T-helper 2 cell treated with Interferon-gamma antibody and Interleukin-4, amounts not matched to agents 5 μg/mL and 100 μg/mL, for 36 hours (primary cell): ENCODE data around the gene PAPOLG.

Experiments
- DNase-seq: peaks from one replicate; pipeline ENCODE4 v3.0.0; 2021; ENCODE audit warnings: low spot score
- H3K27ac Mint-ChIP-seq: one replicate; pipeline ENCODE4 v1.8.0; 2021; ENCODE audit warnings: mild to moderate bottlenecking, mixed read lengths
- H3K27me3 Mint-ChIP-seq: one replicate; pipeline ENCODE4 v1.8.0; 2021; ENCODE audit warnings: low read depth, mixed read lengths
- H3K36me3 Mint-ChIP-seq: one replicate; pipeline ENCODE4 v1.8.0; 2021; ENCODE audit warnings: low read depth, mixed read lengths
- H3K4me1 Mint-ChIP-seq: one replicate; pipeline ENCODE4 v1.8.0; 2021; ENCODE audit warnings: low read depth, mixed read lengths
- H3K4me3 Mint-ChIP-seq: one replicate; pipeline ENCODE4 v1.8.0; 2022; ENCODE audit warnings: mild to moderate bottlenecking, moderate library complexity, mixed read lengths
- H3K9me3 Mint-ChIP-seq: one replicate; pipeline ENCODE4 v1.8.0; 2021; ENCODE audit warnings: mixed read lengths

PAPOLG gene

GRCh38 chr2:60756097-60757087 lies at the start of gene PAPOLG:
TSS of gene PAPOLG (plus strand) at chr2:60756268. CDS start at chr2:60756479, 211 bp downstream.
- Mint-ChIP-seq H3K27me3 (no peaks in the 10 kb centered on the region), H3K36me3 (peaks cover 23% of the 10 kb centered on the region), H3K4me3 (peak within 1 kb of the TSS; percentile 98), H3K9me3 (no peaks in the 10 kb centered on the region), H3K4me1 (peaks cover 17% of the 10 kb centered on the region), H3K27ac (peak within 1 kb of the TSS; percentile 99)
- DNase-seq: peak; percentile 95

- no peaks in the 10 kb centered on the region for H3K9me3 Mint-ChIP-seq
- H3K27ac Mint-ChIP-seq: no peak overlapping the region
- H3K4me3 Mint-ChIP-seq: no peak overlapping the region
- DNase-seq: no peak
- H3K36me3 Mint-ChIP-seq: no peaks in the 10 kb centered on the region
- H3K4me1 Mint-ChIP-seq: no peaks in the 10 kb centered on the region
- peaks cover 8% of the 10 kb centered on the region for H3K27me3 Mint-ChIP-seq
These were observed 48.2 kb upstream of the PAPOLG start for GRCh38 chr2:60707750-60708371.

- H3K9me3 Mint-ChIP-seq: no peaks in the 10 kb centered on the region
- no peak overlapping the region for H3K4me3 Mint-ChIP-seq
- peaks cover 5% of the 10 kb centered on the region for H3K27me3 Mint-ChIP-seq
- no peaks in the 10 kb centered on the region for H3K36me3 Mint-ChIP-seq
- DNase-seq: no peak
- H3K4me1 Mint-ChIP-seq: no peaks in the 10 kb centered on the region
- no peak overlapping the region for H3K27ac Mint-ChIP-seq
These were observed 47.3 kb upstream of the PAPOLG start for GRCh38 chr2:60708630-60709320.

- Mint-ChIP-seq H3K27me3 (peaks cover 4% of the 10 kb centered on the region), H3K9me3 (no peaks in the 10 kb centered on the region), H3K27ac (no peak overlapping the region), H3K4me3 (no peak overlapping the region), H3K36me3 (no peaks in the 10 kb centered on the region), H3K4me1 (no peaks in the 10 kb centered on the region)
- DNase-seq: no peak
These were observed 45.4 kb upstream of the PAPOLG start for GRCh38 chr2:60710707-60711106.

GRCh38 chr2:60715561-60715960 lies 40.5 kb upstream of the PAPOLG start:
- Mint-ChIP-seq H3K27me3 (no peaks in the 10 kb centered on the region), H3K9me3 (no peaks in the 10 kb centered on the region), H3K36me3 (no peaks in the 10 kb centered on the region), H3K4me1 (no peaks in the 10 kb centered on the region), H3K4me3 (no peak overlapping the region), H3K27ac (no peak overlapping the region)
- no peak for DNase-seq

GRCh38 chr2:60717691-60718090 lies 38.4 kb upstream of the PAPOLG start:
- Mint-ChIP-seq H3K4me1 (no peaks in the 10 kb centered on the region), H3K27ac (no peak overlapping the region), H3K27me3 (no peaks in the 10 kb centered on the region), H3K4me3 (no peak overlapping the region), H3K9me3 (no peaks in the 10 kb centered on the region), H3K36me3 (no peaks in the 10 kb centered on the region)
- no peak for DNase-seq

- Mint-ChIP-seq H3K9me3 (no peaks in the 10 kb centered on the region), H3K27me3 (peaks cover 3% of the 10 kb centered on the region), H3K4me1 (no peaks in the 10 kb centered on the region), H3K27ac (no peak overlapping the region), H3K36me3 (no peaks in the 10 kb centered on the region), H3K4me3 (no peak overlapping the region)
- no peak for DNase-seq
These were observed 36.7 kb upstream of the PAPOLG start for GRCh38 chr2:60719331-60719730.

GRCh38 chr2:60725466-60725865 lies 30.6 kb upstream of the PAPOLG start:
- no peaks in the 10 kb centered on the region for H3K4me1 Mint-ChIP-seq
- H3K9me3 Mint-ChIP-seq: no peaks in the 10 kb centered on the region
- no peak overlapping the region for H3K4me3 Mint-ChIP-seq
- peaks cover 6% of the 10 kb centered on the region for H3K27me3 Mint-ChIP-seq
- no peaks in the 10 kb centered on the region for H3K36me3 Mint-ChIP-seq
- no peak for DNase-seq
- H3K27ac Mint-ChIP-seq: no peak overlapping the region

- Mint-ChIP-seq H3K27ac (no peak overlapping the region), H3K4me1 (no peaks in the 10 kb centered on the region), H3K9me3 (no peaks in the 10 kb centered on the region), H3K27me3 (peaks cover 4% of the 10 kb centered on the region), H3K4me3 (no peak overlapping the region), H3K36me3 (no peaks in the 10 kb centered on the region)
- no peak for DNase-seq
These were observed 27.2 kb upstream of the PAPOLG start for GRCh38 chr2:60728855-60729254.

GRCh38 chr2:60735496-60736250 lies 20.4 kb upstream of the PAPOLG start:
- peaks cover 4% of the 10 kb centered on the region for H3K4me1 Mint-ChIP-seq

GRCh38 chr2:60738679-60739078 lies 17.4 kb upstream of the PAPOLG start:
- H3K4me1 Mint-ChIP-seq: peaks cover 4% of the 10 kb centered on the region
- H3K27ac Mint-ChIP-seq: no peak overlapping the region
- no peak overlapping the region for H3K4me3 Mint-ChIP-seq
- no peak for DNase-seq
- no peaks in the 10 kb centered on the region for H3K36me3 Mint-ChIP-seq
- H3K9me3 Mint-ChIP-seq: no peaks in the 10 kb centered on the region
- H3K27me3 Mint-ChIP-seq: peaks cover 41% of the 10 kb centered on the region

More at GRCh38 chr2:60735496-60736250, 20.4 kb upstream of the PAPOLG start:
- DNase-seq: no peak
- Mint-ChIP-seq H3K36me3 (no peaks in the 10 kb centered on the region), H3K27me3 (peaks cover 41% of the 10 kb centered on the region), H3K27ac (no peak overlapping the region), H3K9me3 (no peaks in the 10 kb centered on the region), H3K4me3 (peak overlapping the region; percentile 87)

GRCh38 chr2:60739156-60739555 lies 16.9 kb upstream of the PAPOLG start:
- H3K27ac Mint-ChIP-seq: no peak overlapping the region
- H3K27me3 Mint-ChIP-seq: peaks cover 41% of the 10 kb centered on the region
- no peak overlapping the region for H3K4me3 Mint-ChIP-seq
- peaks cover 4% of the 10 kb centered on the region for H3K4me1 Mint-ChIP-seq
- DNase-seq: no peak
- H3K9me3 Mint-ChIP-seq: no peaks in the 10 kb centered on the region
- H3K36me3 Mint-ChIP-seq: no peaks in the 10 kb centered on the region

GRCh38 chr2:60741576-60741975 lies 14.5 kb upstream of the PAPOLG start:
- H3K4me3 Mint-ChIP-seq: no peak overlapping the region
- no peak overlapping the region for H3K27ac Mint-ChIP-seq
- H3K4me1 Mint-ChIP-seq: peaks cover 7% of the 10 kb centered on the region
- no peaks in the 10 kb centered on the region for H3K36me3 Mint-ChIP-seq
- H3K27me3 Mint-ChIP-seq: peaks cover 25% of the 10 kb centered on the region
- no peaks in the 10 kb centered on the region for H3K9me3 Mint-ChIP-seq
- DNase-seq: no peak
